Raji (cell line): ENCODE measurements around the gene ARL4C.

Experiments
- POLR2A ChIP-seq: IDR thresholded peaks from 2 replicates; pipeline ENCODE4 v1.6.1; 2011; ENCODE audit warnings: low read depth, low read length, control low read depth; ENCODE audit not compliant: insufficient read depth

Gene ARL4C

GRCh38 chr2:234491897-234492296, 5.0 kb downstream of the ARL4C start:
- no peak for TF ChIP-seq POLR2A

- no peak for TF ChIP-seq POLR2A
These were observed 5.6 kb downstream of the ARL4C start for GRCh38 chr2:234491281-234491680.

GRCh38 chr2:234490271-234491091, 6.4 kb downstream of the ARL4C start:
- no peak for TF ChIP-seq POLR2A

GRCh38 chr2:234488913-234489451, 7.9 kb downstream of the ARL4C start:
- TF ChIP-seq POLR2A = no peak

- no peak for TF ChIP-seq POLR2A
These were observed 8.4 kb downstream of the ARL4C start for GRCh38 chr2:234488486-234488885.

- no peak for TF ChIP-seq POLR2A
These were observed 9.5 kb downstream of the ARL4C start for GRCh38 chr2:234487356-234487755.

- no peak for TF ChIP-seq POLR2A
These were observed 13.2 kb downstream of the ARL4C start for GRCh38 chr2:234483568-234484251.

- TF ChIP-seq POLR2A = no peak
These were observed 15.6 kb downstream of the ARL4C start for GRCh38 chr2:234481301-234481700.

GRCh38 chr2:234480337-234480736, 16.5 kb downstream of the ARL4C start:
- TF ChIP-seq POLR2A = no peak

GRCh38 chr2:234479465-234479864, 17.4 kb downstream of the ARL4C start:
- TF ChIP-seq POLR2A = no peak

- TF ChIP-seq POLR2A = no peak
These were observed 18.6 kb downstream of the ARL4C start for GRCh38 chr2:234478121-234478858.

GRCh38 chr2:234476766-234477165, 20.1 kb downstream of the ARL4C start:
- no peak for TF ChIP-seq POLR2A

- no peak for TF ChIP-seq POLR2A
These were observed 22.2 kb downstream of the ARL4C start for GRCh38 chr2:234474654-234475053.

- no peak for TF ChIP-seq POLR2A
These were observed 24.7 kb downstream of the ARL4C start for GRCh38 chr2:234472155-234472554.

GRCh38 chr2:234469972-234470371, 26.9 kb downstream of the ARL4C start:
- no peak for TF ChIP-seq POLR2A

- no peak for TF ChIP-seq POLR2A
These were observed 27.5 kb downstream of the ARL4C start for GRCh38 chr2:234469251-234469845.

- no peak for TF ChIP-seq POLR2A
These were observed 28.4 kb downstream of the ARL4C start for GRCh38 chr2:234468503-234468902.
